Effector CD8-positive, alpha-beta T cell (primary cell): ENCODE data around the gene ENDOV.

Experiments used
- DNase-seq: peaks from one replicate; lab custom pipeline; 2025; lab: John Stamatoyannopoulos, UW

The ENDOV gene

GRCh38 chr17:80431246-80432195, 16.6 kb downstream of the ENDOV start:
- no peak for DNase-seq

- DNase-seq: no peak
Measured at GRCh38 chr17:80432350-80432955, 17.5 kb downstream of the ENDOV start.

- no peak for DNase-seq
Measured at GRCh38 chr17:80432961-80433550, 18.1 kb downstream of the ENDOV start.

GRCh38 chr17:80433916-80434666, 19.1 kb downstream of the ENDOV start:
- DNase-seq: no peak

GRCh38 chr17:80437532-80437931, 22.6 kb downstream of the ENDOV start:
- no peak for DNase-seq

GRCh38 chr17:80438806-80439205, 23.8 kb downstream of the ENDOV start:
- no peak for DNase-seq

GRCh38 chr17:80439499-80439898, 24.5 kb downstream of the ENDOV start:
- DNase-seq: no peak

GRCh38 chr17:80441133-80441578, 26.2 kb downstream of the ENDOV start:
- peak; percentile 39 for DNase-seq

GRCh38 chr17:80441598-80442322, 26.8 kb downstream of the ENDOV start:
- no peak for DNase-seq

GRCh38 chr17:80442323-80442659, 27.3 kb downstream of the ENDOV start:
- DNase-seq: no peak

GRCh38 chr17:80442764-80443163, 27.8 kb downstream of the ENDOV start:
- DNase-seq: no peak

- no peak for DNase-seq
Measured at GRCh38 chr17:80443498-80443897, 28.5 kb downstream of the ENDOV start.

- no peak for DNase-seq
Measured at GRCh38 chr17:80443916-80444643, 29.1 kb downstream of the ENDOV start.

- no peak for DNase-seq
Measured at GRCh38 chr17:80444644-80444979, 29.6 kb downstream of the ENDOV start.

GRCh38 chr17:80445007-80445725, 30.2 kb downstream of the ENDOV start:
- no peak for DNase-seq

GRCh38 chr17:80445726-80446110, 30.8 kb downstream of the ENDOV start:
- DNase-seq: no peak

- DNase-seq: no peak
Measured at GRCh38 chr17:80446645-80447405, 31.9 kb downstream of the ENDOV start.

GRCh38 chr17:80447790-80448189, 32.8 kb downstream of the ENDOV start:
- no peak for DNase-seq

- DNase-seq: no peak
Measured at GRCh38 chr17:80449194-80449929, 34.4 kb downstream of the ENDOV start.
